LNCAP (cell line): ENCODE data around the gene ITPA.

Experiments
- CTCF ChIP-seq: fragments of 450-650 bp; IDR thresholded peaks from 2 replicates; pipeline ENCODE4 v1.5.1; 2017; ENCODE audit warnings: mild to moderate bottlenecking

ITPA gene

GRCh38 chr20:3226093-3226492 lies 16.8 kb downstream of the ITPA start:
- TF ChIP-seq CTCF: no peak

GRCh38 chr20:3226864-3227263 lies 17.6 kb downstream of the ITPA start:
- no peak for TF ChIP-seq CTCF

- TF ChIP-seq CTCF: no peak
These were observed 18.2 kb downstream of the ITPA start for GRCh38 chr20:3227506-3227905.

- no peak for TF ChIP-seq CTCF
These were observed 18.8 kb downstream of the ITPA start for GRCh38 chr20:3227936-3228749.

GRCh38 chr20:3228750-3229032 lies 19.4 kb downstream of the ITPA start:
- no peak for TF ChIP-seq CTCF

GRCh38 chr20:3229158-3229557 lies 19.9 kb downstream of the ITPA start:
- no peak for TF ChIP-seq CTCF

GRCh38 chr20:3229798-3230197 lies 20.5 kb downstream of the ITPA start:
- TF ChIP-seq CTCF: no peak

- no peak for TF ChIP-seq CTCF
These were observed 21.8 kb downstream of the ITPA start for GRCh38 chr20:3231116-3231515.
